ENCODE results near the gene POLR2J3.
A peak's percentile ranks its signal among the peaks of the same experiment; 100 is the strongest.
"Not testable (repeated sequence)": the region's sequence is repeated elsewhere in the genome, so short reads cannot be mapped to it uniquely, and the experiment has no call there.

The POLR2J3 gene

GRCh38 chr7:102572261-102573239, at the start of gene POLR2J3:
TSS of gene POLR2J3 (minus strand) at chr7:102572583. CDS start at chr7:102572521, 62 bp downstream.
- H3K9me3 ChIP-seq (ENCODE audit: control insufficient read depth, insufficient read depth, low read length); H3F3A ChIP-seq (ENCODE audit: control insufficient read depth, insufficient read depth); H3K4me1 ChIP-seq (ENCODE audit: control insufficient read depth, low read length); H3K36me3 ChIP-seq (ENCODE audit: control insufficient read depth, low read length); H3K27me3 ChIP-seq (ENCODE audit: control insufficient read depth, low read length); H3K9me2 ChIP-seq (replicated peaks; ENCODE audit: control insufficient read depth, low read length); H3K79me2 ChIP-seq (ENCODE audit: control insufficient read depth, low read length); H4K20me1 ChIP-seq (ENCODE audit: control insufficient read depth, insufficient read depth, low read depth, low read length): not testable (repeated sequence)
- Histone ChIP-seq H3K4me3 (ENCODE audit: low read length) (peak within 1 kb of the TSS; percentile 76), H3K27ac (ENCODE audit: low read depth, low read length) (peak within 1 kb of the TSS; percentile 51), H3K4me2 (ENCODE audit: low read length) (peak within 1 kb of the TSS; percentile 58)
- TF ChIP-seq CTCF (IDR thresholded peaks at IDR 0.05; ENCODE audit: low read depth, low read length, poor library complexity, severe bottlenecking), result peak; percentile 49

GRCh38 chr7:102618122-102618521, 45.7 kb upstream of the POLR2J3 start:
- not testable (repeated sequence) for H3K79me2 ChIP-seq (ENCODE audit: control insufficient read depth, low read length); H3K4me2 ChIP-seq (ENCODE audit: low read length); H3K36me3 ChIP-seq (ENCODE audit: control insufficient read depth, low read length); H3K4me1 ChIP-seq (ENCODE audit: control insufficient read depth, low read length); H4K20me1 ChIP-seq (ENCODE audit: control insufficient read depth, insufficient read depth, low read depth, low read length); H3K4me3 ChIP-seq (ENCODE audit: low read length); H3K9me3 ChIP-seq (ENCODE audit: control insufficient read depth, insufficient read depth, low read length); H3K27me3 ChIP-seq (ENCODE audit: control insufficient read depth, low read length); H3F3A ChIP-seq (ENCODE audit: control insufficient read depth, insufficient read depth); H3K27ac ChIP-seq (ENCODE audit: low read depth, low read length); H3K9me2 ChIP-seq (replicated peaks; ENCODE audit: control insufficient read depth, low read length)

GRCh38 chr7:102616507-102617125, 44.2 kb upstream of the POLR2J3 start, which contains the start of gene RASA4:
TSS of gene RASA4 (minus strand) at chr7:102616756. CDS start at chr7:102616689, 67 bp downstream.
- H3K4me3 ChIP-seq (ENCODE audit: low read length), result 0 out of 2 replicates have a peak within 1 kb of the TSS, but pooled peaks have one; percentile 30

GRCh38 chr7:102615930-102616329, 43.5 kb upstream of the POLR2J3 start:
- H3K79me2 ChIP-seq (ENCODE audit: control insufficient read depth, low read length); H3K4me3 ChIP-seq (ENCODE audit: low read length): not testable (repeated sequence)

More at GRCh38 chr7:102616507-102617125, 44.2 kb upstream of the POLR2J3 start, which contains the start of gene RASA4:
- not testable (repeated sequence) for H3K36me3 ChIP-seq (ENCODE audit: control insufficient read depth, low read length); H3F3A ChIP-seq (ENCODE audit: control insufficient read depth, insufficient read depth); H4K20me1 ChIP-seq (ENCODE audit: control insufficient read depth, insufficient read depth, low read depth, low read length); H3K27ac ChIP-seq (ENCODE audit: low read depth, low read length); H3K79me2 ChIP-seq (ENCODE audit: control insufficient read depth, low read length); H3K9me2 ChIP-seq (replicated peaks; ENCODE audit: control insufficient read depth, low read length); H3K9me3 ChIP-seq (ENCODE audit: control insufficient read depth, insufficient read depth, low read length); H3K27me3 ChIP-seq (ENCODE audit: control insufficient read depth, low read length)
- peak within 1 kb of the TSS; percentile 46 for H3K4me2 ChIP-seq (ENCODE audit: low read length)
- H3K4me1 ChIP-seq (ENCODE audit: control insufficient read depth, low read length), result peaks cover 11% of the 10 kb centered on the region

GRCh38 chr7:102614873-102615272, 42.5 kb upstream of the POLR2J3 start:
- not testable (repeated sequence) for H3K4me2 ChIP-seq (ENCODE audit: low read length); H3K4me3 ChIP-seq (ENCODE audit: low read length); H3K27me3 ChIP-seq (ENCODE audit: control insufficient read depth, low read length); H3F3A ChIP-seq (ENCODE audit: control insufficient read depth, insufficient read depth); H3K9me2 ChIP-seq (replicated peaks; ENCODE audit: control insufficient read depth, low read length); H3K36me3 ChIP-seq (ENCODE audit: control insufficient read depth, low read length); H3K79me2 ChIP-seq (ENCODE audit: control insufficient read depth, low read length); H4K20me1 ChIP-seq (ENCODE audit: control insufficient read depth, insufficient read depth, low read depth, low read length); H3K27ac ChIP-seq (ENCODE audit: low read depth, low read length); H3K9me3 ChIP-seq (ENCODE audit: control insufficient read depth, insufficient read depth, low read length)
- H3K4me1 ChIP-seq (ENCODE audit: control insufficient read depth, low read length), result peaks cover 11% of the 10 kb centered on the region

More at GRCh38 chr7:102615930-102616329, 43.5 kb upstream of the POLR2J3 start:
- H3K36me3 ChIP-seq (ENCODE audit: control insufficient read depth, low read length); H3K27me3 ChIP-seq (ENCODE audit: control insufficient read depth, low read length); H3K9me2 ChIP-seq (replicated peaks; ENCODE audit: control insufficient read depth, low read length); H3K27ac ChIP-seq (ENCODE audit: low read depth, low read length); H3K9me3 ChIP-seq (ENCODE audit: control insufficient read depth, insufficient read depth, low read length); H3K4me2 ChIP-seq (ENCODE audit: low read length); H4K20me1 ChIP-seq (ENCODE audit: control insufficient read depth, insufficient read depth, low read depth, low read length); H3F3A ChIP-seq (ENCODE audit: control insufficient read depth, insufficient read depth): not testable (repeated sequence)
- H3K4me1 ChIP-seq (ENCODE audit: control insufficient read depth, low read length), result peaks cover 11% of the 10 kb centered on the region

- not testable (repeated sequence) for H3F3A ChIP-seq (ENCODE audit: control insufficient read depth, insufficient read depth); H3K4me2 ChIP-seq (ENCODE audit: low read length); H3K9me2 ChIP-seq (replicated peaks; ENCODE audit: control insufficient read depth, low read length); H3K36me3 ChIP-seq (ENCODE audit: control insufficient read depth, low read length); H3K4me3 ChIP-seq (ENCODE audit: low read length); H3K27me3 ChIP-seq (ENCODE audit: control insufficient read depth, low read length); H3K9me3 ChIP-seq (ENCODE audit: control insufficient read depth, insufficient read depth, low read length); H4K20me1 ChIP-seq (ENCODE audit: control insufficient read depth, insufficient read depth, low read depth, low read length); H3K27ac ChIP-seq (ENCODE audit: low read depth, low read length); H3K79me2 ChIP-seq (ENCODE audit: control insufficient read depth, low read length)
- H3K4me1 ChIP-seq (ENCODE audit: control insufficient read depth, low read length), result peaks cover 11% of the 10 kb centered on the region
These were observed 41.9 kb upstream of the POLR2J3 start for GRCh38 chr7:102614346-102614697.

GRCh38 chr7:102613575-102614345, 41.4 kb upstream of the POLR2J3 start:
- H3K79me2 ChIP-seq (ENCODE audit: control insufficient read depth, low read length); H3K27ac ChIP-seq (ENCODE audit: low read depth, low read length); H3K4me2 ChIP-seq (ENCODE audit: low read length); H3F3A ChIP-seq (ENCODE audit: control insufficient read depth, insufficient read depth); H3K9me2 ChIP-seq (replicated peaks; ENCODE audit: control insufficient read depth, low read length); H3K36me3 ChIP-seq (ENCODE audit: control insufficient read depth, low read length); H4K20me1 ChIP-seq (ENCODE audit: control insufficient read depth, insufficient read depth, low read depth, low read length); H3K9me3 ChIP-seq (ENCODE audit: control insufficient read depth, insufficient read depth, low read length); H3K27me3 ChIP-seq (ENCODE audit: control insufficient read depth, low read length); H3K4me3 ChIP-seq (ENCODE audit: low read length): not testable (repeated sequence)
- peaks cover 11% of the 10 kb centered on the region for H3K4me1 ChIP-seq (ENCODE audit: control insufficient read depth, low read length)
